ENCODE results near the gene RNH1.

GRCh38 chr11:447923-448731 is 58.9 kb downstream of the RNH1 start:
- TF ChIP-seq EZH2phosphoT487 (IDR thresholded peaks at IDR 0.05; ENCODE audit: insufficient read depth, low read depth) (no peak), EZH2 (IDR thresholded peaks at IDR 0.05; ENCODE audit: insufficient read depth, poor library complexity, severe bottlenecking) (no peak)
